A549 (cell line): ENCODE data around the gene RNF207.

Experiments used
- CTCF ChIP-seq: fragments of >200 bp; sonication (Bioruptor Twin); formaldehyde crosslinking; IDR thresholded peaks from 3 replicates; pipeline ENCODE4 v1.5.1; 2016
- MAX ChIP-seq: IDR thresholded peaks from 2 replicates; pipeline ENCODE4 v1.6.1; 2012
- RNF2 ChIP-seq: fragments of 200-600 bp; sonication (generic); IDR thresholded peaks from 2 replicates; pipeline ENCODE4 v1.6.1; 2016; ENCODE audit warnings: low read depth, mild to moderate bottlenecking, antibody characterized with exemption, moderate library complexity, borderline replicate concordance

DNA sequence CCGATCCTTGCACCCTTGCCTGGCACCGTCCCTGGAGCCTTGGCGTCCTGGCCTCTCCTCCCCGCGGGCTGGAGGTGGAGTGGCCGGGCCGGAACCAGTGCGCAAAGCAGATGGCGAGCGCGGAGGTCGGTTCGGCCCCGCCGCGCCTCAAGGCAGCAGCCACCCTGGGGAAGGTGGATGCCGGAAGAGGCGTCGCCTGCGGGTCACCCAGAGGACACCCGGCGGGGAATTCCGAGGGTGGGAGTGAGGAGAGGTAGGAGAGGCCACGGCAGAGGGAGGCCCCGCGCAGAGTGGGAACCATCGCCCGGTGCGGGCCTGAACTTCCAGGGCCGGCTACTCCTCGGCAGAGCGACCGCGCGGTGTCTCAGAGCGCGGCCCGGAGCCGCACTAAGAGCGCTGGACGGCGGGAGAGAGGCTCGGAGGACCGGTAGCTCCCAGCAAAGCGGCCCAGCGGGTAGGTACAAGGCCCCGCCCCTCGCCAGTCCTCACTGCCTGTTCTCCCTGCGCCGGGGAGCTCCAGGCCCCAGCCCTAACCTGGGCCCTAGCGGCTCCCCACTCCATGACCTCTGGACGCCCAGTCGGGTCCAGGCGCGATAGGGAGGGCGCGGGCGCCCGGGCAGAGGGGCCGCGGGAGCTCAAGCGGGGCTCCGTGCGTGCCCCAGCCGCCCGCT is at the start of gene RNF207:
- TF ChIP-seq RNF2 (no peak), MAX (peak; percentile 52; the same call in 1 of the 2 replicates), CTCF (no peak)
